Endothelial cell (in vitro differentiated cells): ENCODE measurements around the gene PLCH2. TPM values are rescaled to one million over a fixed set of nuclear protein-coding genes. Genes with fewer than 3 reads are reported as not detected.

ENCODE experiments used
- DNase-seq: peaks from one replicate; pipeline ENCODE4 v3.0.0; 2021; ENCODE audit warnings: low spot score
- H3K27ac Mint-ChIP-seq: one replicate; pipeline ENCODE4 v1.8.0; 2021; ENCODE audit warnings: mixed read lengths, inconsistent platforms; ENCODE audit not compliant: unreplicated experiment
- H3K27me3 Mint-ChIP-seq: one replicate; pipeline ENCODE4 v1.8.0; 2021; ENCODE audit warnings: mild to moderate bottlenecking, moderate library complexity, mixed read lengths, inconsistent platforms; ENCODE audit not compliant: unreplicated experiment
- H3K36me3 Mint-ChIP-seq: one replicate; pipeline ENCODE4 v1.8.0; 2021; ENCODE audit warnings: mild to moderate bottlenecking, low read depth, mixed read lengths, inconsistent platforms; ENCODE audit not compliant: unreplicated experiment
- H3K4me1 Mint-ChIP-seq: one replicate; pipeline ENCODE4 v1.8.0; 2021; ENCODE audit warnings: mild to moderate bottlenecking, mixed read lengths, inconsistent platforms; ENCODE audit not compliant: unreplicated experiment
- H3K4me3 Mint-ChIP-seq: one replicate; pipeline ENCODE4 v1.8.0; 2021; ENCODE audit warnings: mild to moderate bottlenecking, mixed read lengths, inconsistent platforms; ENCODE audit not compliant: unreplicated experiment
- H3K9me3 Mint-ChIP-seq: one replicate; pipeline ENCODE4 v1.8.0; 2021; ENCODE audit warnings: mixed read lengths, inconsistent platforms; ENCODE audit not compliant: unreplicated experiment
- total RNA-seq: library from RNA; stranded (reverse); fragmentation: NEBNext Ultra II Directional; extraction: Animal tissue kit (Norgen Biotek cat#: 25700); gene quantifications from one replicate; pipeline ENCODE4 v1.2.1, GENCODE V29; 2021; ENCODE audit not compliant: unreplicated experiment
- TF ChIP-seq, protein P1 (sequence below): fragments of 200-600 bp; sonication (generic); IDR thresholded peaks from one replicate; pipeline ENCODE4 v1.5.0; 2021; ENCODE audit warnings: antibody characterized with exemption; ENCODE audit not compliant: unreplicated experiment

The PLCH2 gene
- total RNA-seq, 1 donor from 2014 or later = not detected

DNA sequence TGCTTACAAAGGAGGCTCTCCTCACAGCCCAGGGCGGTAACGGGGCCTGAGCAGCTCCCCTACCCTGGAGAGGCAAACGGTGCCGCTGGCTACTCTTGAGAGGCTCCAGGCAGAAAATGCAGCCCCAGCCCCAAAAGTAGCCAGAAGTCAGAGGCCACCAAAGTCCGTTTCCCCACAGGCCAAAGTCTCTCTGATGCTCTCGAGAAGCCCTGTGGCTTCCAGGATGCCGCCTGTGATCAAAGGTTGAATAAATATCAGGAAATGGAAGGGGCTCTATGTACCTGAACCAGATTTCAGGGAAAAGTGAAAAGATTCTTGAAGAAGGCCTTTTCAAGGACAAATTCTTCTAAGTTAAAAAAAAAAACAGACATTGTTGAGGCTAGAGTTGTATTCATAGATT lies 46.1 kb downstream of the PLCH2 start:
- Mint-ChIP-seq H3K4me3 (peak overlapping the region; percentile 72), H3K4me1 (peaks cover 27% of the 10 kb centered on the region), H3K27me3 (peaks cover 11% of the 10 kb centered on the region), H3K9me3 (no peaks in the 10 kb centered on the region), H3K27ac (no peak overlapping the region), H3K36me3 (peaks cover 20% of the 10 kb centered on the region)
- TF ChIP-seq, protein P1, sequence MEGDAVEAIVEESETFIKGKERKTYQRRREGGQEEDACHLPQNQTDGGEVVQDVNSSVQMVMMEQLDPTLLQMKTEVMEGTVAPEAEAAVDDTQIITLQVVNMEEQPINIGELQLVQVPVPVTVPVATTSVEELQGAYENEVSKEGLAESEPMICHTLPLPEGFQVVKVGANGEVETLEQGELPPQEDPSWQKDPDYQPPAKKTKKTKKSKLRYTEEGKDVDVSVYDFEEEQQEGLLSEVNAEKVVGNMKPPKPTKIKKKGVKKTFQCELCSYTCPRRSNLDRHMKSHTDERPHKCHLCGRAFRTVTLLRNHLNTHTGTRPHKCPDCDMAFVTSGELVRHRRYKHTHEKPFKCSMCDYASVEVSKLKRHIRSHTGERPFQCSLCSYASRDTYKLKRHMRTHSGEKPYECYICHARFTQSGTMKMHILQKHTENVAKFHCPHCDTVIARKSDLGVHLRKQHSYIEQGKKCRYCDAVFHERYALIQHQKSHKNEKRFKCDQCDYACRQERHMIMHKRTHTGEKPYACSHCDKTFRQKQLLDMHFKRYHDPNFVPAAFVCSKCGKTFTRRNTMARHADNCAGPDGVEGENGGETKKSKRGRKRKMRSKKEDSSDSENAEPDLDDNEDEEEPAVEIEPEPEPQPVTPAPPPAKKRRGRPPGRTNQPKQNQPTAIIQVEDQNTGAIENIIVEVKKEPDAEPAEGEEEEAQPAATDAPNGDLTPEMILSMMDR = no peak
- no peak for DNase-seq

DNA sequence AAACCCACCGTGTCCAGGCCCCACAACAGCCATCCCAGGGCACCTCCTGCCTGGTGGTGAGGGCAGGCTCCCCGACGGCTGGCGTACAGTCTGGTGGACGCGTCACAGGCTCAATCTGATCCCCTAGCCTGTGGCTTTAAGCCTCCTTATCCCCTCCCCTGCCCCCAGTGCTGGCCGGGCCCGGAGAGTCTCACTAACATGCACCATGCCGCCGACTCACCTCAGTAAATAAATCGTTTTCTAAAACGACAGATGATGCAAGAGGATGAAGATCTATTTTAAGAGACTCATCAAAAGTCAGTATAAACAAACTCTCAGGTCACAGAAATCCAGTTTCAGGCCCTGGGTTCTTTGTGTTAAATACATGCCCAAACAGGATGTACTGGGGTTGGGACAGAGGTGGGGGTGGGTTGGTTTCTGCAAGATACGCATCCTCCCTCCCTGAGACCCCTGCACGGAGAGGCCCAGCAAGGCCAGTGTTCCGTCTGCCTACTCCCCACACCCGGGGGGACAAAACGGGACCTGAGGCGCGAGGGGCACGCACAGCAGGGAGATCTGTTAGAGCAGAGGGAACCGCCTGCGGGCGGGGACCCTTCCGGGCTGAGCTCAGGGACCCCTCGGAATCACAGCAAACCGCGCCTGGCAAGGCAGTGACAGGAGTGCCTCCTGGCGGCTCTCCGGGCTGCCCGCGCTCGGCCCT lies 47.3 kb downstream of the PLCH2 start:
- DNase-seq = no peak
- Mint-ChIP-seq H3K4me1 (peaks cover 27% of the 10 kb centered on the region), H3K27ac (peak overlapping the region; percentile 42), H3K36me3 (peaks cover 16% of the 10 kb centered on the region), H3K27me3 (peaks cover 13% of the 10 kb centered on the region), H3K4me3 (peak overlapping the region; percentile 51), H3K9me3 (no peaks in the 10 kb centered on the region)
- TF ChIP-seq, protein P1 = no peak

DNA sequence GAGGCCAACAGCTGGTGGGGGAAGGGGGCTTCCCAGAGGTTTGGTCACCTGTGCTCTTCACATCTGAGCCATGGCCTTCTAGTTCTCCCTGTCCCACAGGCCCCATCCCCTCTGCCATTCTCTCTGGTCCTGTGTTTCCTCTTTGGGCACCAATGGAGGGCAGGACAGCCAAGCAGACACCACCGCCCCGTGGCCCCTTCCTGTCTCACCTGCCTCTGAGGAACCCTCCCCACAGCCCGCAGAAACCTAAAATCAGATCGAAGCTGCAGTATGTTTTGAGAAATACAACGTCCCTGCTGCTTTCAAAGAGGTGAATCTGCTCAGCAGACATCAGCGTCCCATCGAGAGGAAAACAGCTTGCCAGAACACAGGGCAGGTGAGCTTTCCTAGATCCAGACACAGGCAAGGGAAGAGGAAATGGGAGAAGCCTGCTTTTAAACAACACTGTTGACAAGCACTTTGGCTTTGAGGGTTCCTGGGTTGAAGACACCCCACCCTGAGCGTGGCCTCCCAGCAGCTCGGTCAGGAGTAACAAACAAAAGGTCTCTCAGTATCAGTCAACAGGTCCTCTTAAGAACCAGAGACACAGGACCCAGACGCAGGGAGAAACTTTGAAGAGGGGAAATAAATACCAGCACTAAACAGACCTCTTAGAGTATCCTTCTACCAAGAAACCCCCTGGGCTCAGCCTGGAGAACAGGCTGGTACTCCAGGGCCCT lies 48.0 kb downstream of the PLCH2 start:
- DNase-seq = no peak
- Mint-ChIP-seq H3K27me3 (peaks cover 13% of the 10 kb centered on the region), H3K27ac (peak overlapping the region; percentile 76), H3K36me3 (peaks cover 16% of the 10 kb centered on the region), H3K4me1 (peaks cover 27% of the 10 kb centered on the region), H3K9me3 (no peaks in the 10 kb centered on the region), H3K4me3 (peak overlapping the region; percentile 87)
- TF ChIP-seq, protein P1 = no peak

DNA sequence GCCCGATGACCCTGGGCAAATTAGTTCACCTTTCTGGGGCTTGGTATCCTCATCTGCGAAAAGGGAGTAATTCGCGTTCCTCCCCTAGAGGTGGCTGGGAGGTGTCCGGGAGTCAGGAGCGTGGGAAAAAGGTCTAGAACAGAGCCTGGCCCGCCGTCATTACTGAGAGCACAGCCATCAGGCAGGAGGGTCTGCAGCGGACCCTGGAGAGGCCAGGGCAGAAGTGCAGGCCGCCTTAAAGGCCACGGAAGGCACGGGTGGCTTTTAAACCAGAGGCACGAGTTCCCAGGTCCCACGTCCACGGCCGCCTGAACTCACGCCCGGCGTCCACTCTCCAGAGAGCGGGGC lies 49.5 kb downstream of the PLCH2 start:
- Mint-ChIP-seq H3K4me3 (peak overlapping the region; percentile 87), H3K4me1 (peaks cover 27% of the 10 kb centered on the region), H3K27ac (no peak overlapping the region), H3K27me3 (peaks cover 13% of the 10 kb centered on the region), H3K9me3 (no peaks in the 10 kb centered on the region), H3K36me3 (peaks cover 16% of the 10 kb centered on the region)
- no peak for DNase-seq
- TF ChIP-seq, protein P1 = no peak
